ENCODE results near the gene GCLM. TPM values are rescaled to one million over a fixed set of nuclear protein-coding genes. Genes with fewer than 3 reads are reported as not detected.
"Not testable (repeated sequence)": the region's sequence is repeated elsewhere in the genome, so short reads cannot be mapped to it uniquely, and the experiment has no call there.

Gene GCLM
- total and polyA plus RNA-seq, 4 donors, result 6.8 to 16.2 (median 9.9) TPM

- Histone ChIP-seq H3K4me1 (ENCODE audit: control insufficient read depth in 1 of 2, insufficient read depth in 2 of 2, low read length in 2 of 2) (no peaks in the 10 kb centered on the region), H3K27me3 (ENCODE audit: control insufficient read depth in 1 of 2, insufficient read depth in 2 of 2, low read length in 1 of 2) (no peaks in the 10 kb centered on the region), H3K9me3 (ENCODE audit: control insufficient read depth, low read length) (peaks cover 2% of the 10 kb centered on the region), H3K27ac (ENCODE audit: low read depth in 1 of 2, low read length in 2 of 2) (no peak overlapping the region), H3K4me3 (ENCODE audit: low read length in 2 of 2) (no peak overlapping the region), H3K36me3 (ENCODE audit: control insufficient read depth in 1 of 2, insufficient read depth in 2 of 2, low read length in 1 of 2) (no peaks in the 10 kb centered on the region)
- no peak for DNase-seq
- 26 to 41% methylated on average over 1 of the region's 1 CpG for WGBS, 2 donors
- intact Hi-C loops (cut with DNase I), result no loop called here
- ATAC-seq (ENCODE audit: low FRiP score), result no peak
Measured at GRCh38 chr1:93919780-93920179, 10.6 kb upstream of the GCLM start.

- Histone ChIP-seq H3K36me3 (ENCODE audit: control insufficient read depth in 1 of 2, insufficient read depth in 2 of 2, low read length in 1 of 2) (no peaks in the 10 kb centered on the region), H3K4me1 (ENCODE audit: control insufficient read depth in 1 of 2, insufficient read depth in 2 of 2, low read length in 2 of 2) (no peaks in the 10 kb centered on the region), H3K27me3 (ENCODE audit: control insufficient read depth in 1 of 2, insufficient read depth in 2 of 2, low read length in 1 of 2) (no peaks in the 10 kb centered on the region), H3K9me3 (ENCODE audit: control insufficient read depth, low read length) (peaks cover 2% of the 10 kb centered on the region), H3K4me3 (ENCODE audit: low read length in 2 of 2) (no peak overlapping the region), H3K27ac (ENCODE audit: low read depth in 1 of 2, low read length in 2 of 2) (no peak overlapping the region)
- 91 to 92% methylated on average over 10 of the region's 10 CpGs for WGBS, 2 donors
- intact Hi-C loops (cut with DNase I), result no loop called here
- DNase-seq (no peak), ATAC-seq (ENCODE audit: low FRiP score) (no peak)
Measured at GRCh38 chr1:93917302-93917701, 8.1 kb upstream of the GCLM start.

- H3K36me3 ChIP-seq (ENCODE audit: control insufficient read depth in 1 of 2, insufficient read depth in 2 of 2, low read length in 1 of 2); intact Hi-C loops (cut with DNase I); H3K27me3 ChIP-seq (ENCODE audit: control insufficient read depth in 1 of 2, insufficient read depth in 2 of 2, low read length in 1 of 2); H3K4me3 ChIP-seq (ENCODE audit: low read length in 2 of 2); H3K27ac ChIP-seq (ENCODE audit: low read depth in 1 of 2, low read length in 2 of 2); H3K4me1 ChIP-seq (ENCODE audit: control insufficient read depth in 1 of 2, insufficient read depth in 2 of 2, low read length in 2 of 2); H3K9me3 ChIP-seq (ENCODE audit: control insufficient read depth, low read length); ATAC-seq (ENCODE audit: low FRiP score); DNase-seq: not testable (repeated sequence)
- WGBS, 2 donors, result 96% methylated on average over 3 of the region's 3 CpGs
Measured at GRCh38 chr1:93910880-93911279, 1.6 kb upstream of the GCLM start.

GRCh38 chr1:93910305-93910704 is 1.1 kb upstream of the GCLM start:
- peaks cover 0 to 4% of the 10 kb centered on the region in 2 donors for H3K4me1 ChIP-seq (ENCODE audit: control insufficient read depth in 1 of 2, insufficient read depth in 2 of 2, low read length in 2 of 2)
- H3K9me3 ChIP-seq (ENCODE audit: control insufficient read depth, low read length), result no peaks in the 10 kb centered on the region
- H3K36me3 ChIP-seq (ENCODE audit: control insufficient read depth in 1 of 2, insufficient read depth in 2 of 2, low read length in 1 of 2), result no peaks in the 10 kb centered on the region
- intact Hi-C loops (cut with DNase I), result no loop called here
- no peak overlapping the region for H3K4me3 ChIP-seq (ENCODE audit: low read length in 2 of 2)
- 94 to 98% methylated on average over 4 of the region's 4 CpGs for WGBS, 2 donors
- no peak overlapping the region for H3K27ac ChIP-seq (ENCODE audit: low read depth in 1 of 2, low read length in 2 of 2)
- no peaks in the 10 kb centered on the region for H3K27me3 ChIP-seq (ENCODE audit: control insufficient read depth in 1 of 2, insufficient read depth in 2 of 2, low read length in 1 of 2)
- no peak for DNase-seq
- no peak for ATAC-seq (ENCODE audit: low FRiP score)

GRCh38 chr1:93908394-93909145 is 660 bp downstream of the GCLM start:
- intact Hi-C loops (cut with DNase I), result no loop called here
- H3K9me3 ChIP-seq (ENCODE audit: control insufficient read depth, low read length), result no peaks in the 10 kb centered on the region
- no peaks in the 10 kb centered on the region for H3K36me3 ChIP-seq (ENCODE audit: control insufficient read depth in 1 of 2, insufficient read depth in 2 of 2, low read length in 1 of 2)
- peak; percentile 59 to 84 for DNase-seq
- ATAC-seq (ENCODE audit: low FRiP score), result peak; percentile 55
- H3K4me1 ChIP-seq (ENCODE audit: control insufficient read depth in 1 of 2, insufficient read depth in 2 of 2, low read length in 2 of 2), result peaks cover 0 to 6% of the 10 kb centered on the region in 2 donors
- peak overlapping the region; percentile 29 to 63 for H3K27ac ChIP-seq (ENCODE audit: low read depth in 1 of 2, low read length in 2 of 2)
- H3K4me3 ChIP-seq (ENCODE audit: low read length in 2 of 2), result peak overlapping the region; percentile 97
- H3K27me3 ChIP-seq (ENCODE audit: control insufficient read depth in 1 of 2, insufficient read depth in 2 of 2, low read length in 1 of 2), result no peaks in the 10 kb centered on the region
- 0 to 1% methylated on average over 40 to 49 of the region's 49 CpGs for WGBS, 2 donors

GRCh38 chr1:93907718-93908117 is 1.5 kb downstream of the GCLM start:
- intact Hi-C loops (cut with DNase I), result no loop called here
- no peak for DNase-seq

GRCh38 chr1:93906480-93906879 is 2.8 kb downstream of the GCLM start:
- ATAC-seq (ENCODE audit: low FRiP score) (no peak), DNase-seq (no peak)
- no peak overlapping the region for H3K4me3 ChIP-seq (ENCODE audit: low read length in 2 of 2)
- H3K27ac ChIP-seq (ENCODE audit: low read depth in 1 of 2, low read length in 2 of 2), result no peak overlapping the region
- no peaks in the 10 kb centered on the region for H3K36me3 ChIP-seq (ENCODE audit: control insufficient read depth in 1 of 2, insufficient read depth in 2 of 2, low read length in 1 of 2)
- H3K9me3 ChIP-seq (ENCODE audit: control insufficient read depth, low read length), result no peaks in the 10 kb centered on the region
- 93 to 94% methylated on average over 3 of the region's 3 CpGs for WGBS, 2 donors
- intact Hi-C loops (cut with DNase I), result no loop called here
- H3K27me3 ChIP-seq (ENCODE audit: control insufficient read depth in 1 of 2, insufficient read depth in 2 of 2, low read length in 1 of 2), result no peaks in the 10 kb centered on the region
- peaks cover 0 to 6% of the 10 kb centered on the region in 2 donors for H3K4me1 ChIP-seq (ENCODE audit: control insufficient read depth in 1 of 2, insufficient read depth in 2 of 2, low read length in 2 of 2)

More at GRCh38 chr1:93907718-93908117, 1.5 kb downstream of the GCLM start:
- no peaks in the 10 kb centered on the region for H3K9me3 ChIP-seq (ENCODE audit: control insufficient read depth, low read length)
- no peaks in the 10 kb centered on the region for H3K27me3 ChIP-seq (ENCODE audit: control insufficient read depth in 1 of 2, insufficient read depth in 2 of 2, low read length in 1 of 2)
- no peak overlapping the region for H3K27ac ChIP-seq (ENCODE audit: low read depth in 1 of 2, low read length in 2 of 2)
- WGBS, 2 donors, result 42 to 43% methylated on average over 3 of the region's 3 CpGs
- H3K4me3 ChIP-seq (ENCODE audit: low read length in 2 of 2), result no peak overlapping the region
- no peaks in the 10 kb centered on the region for H3K36me3 ChIP-seq (ENCODE audit: control insufficient read depth in 1 of 2, insufficient read depth in 2 of 2, low read length in 1 of 2)
- H3K4me1 ChIP-seq (ENCODE audit: control insufficient read depth in 1 of 2, insufficient read depth in 2 of 2, low read length in 2 of 2), result peaks cover 0 to 6% of the 10 kb centered on the region in 2 donors
- no peak for ATAC-seq (ENCODE audit: low FRiP score)

- Histone ChIP-seq H3K36me3 (ENCODE audit: control insufficient read depth in 1 of 2, insufficient read depth in 2 of 2, low read length in 1 of 2) (no peaks in the 10 kb centered on the region), H3K27me3 (ENCODE audit: control insufficient read depth in 1 of 2, insufficient read depth in 2 of 2, low read length in 1 of 2) (no peaks in the 10 kb centered on the region), H3K9me3 (ENCODE audit: control insufficient read depth, low read length) (no peaks in the 10 kb centered on the region), H3K4me1 (ENCODE audit: control insufficient read depth in 1 of 2, insufficient read depth in 2 of 2, low read length in 2 of 2) (peaks cover 0 to 6% of the 10 kb centered on the region in 2 donors), H3K27ac (ENCODE audit: low read depth in 1 of 2, low read length in 2 of 2) (no peak overlapping the region), H3K4me3 (ENCODE audit: low read length in 2 of 2) (no peak overlapping the region)
- intact Hi-C loops (cut with DNase I), result no loop called here
- no peak for ATAC-seq (ENCODE audit: low FRiP score)
- 94 to 96% methylated on average over 2 of the region's 2 CpGs for WGBS, 2 donors
- DNase-seq, result no peak
Measured at GRCh38 chr1:93905734-93906133, 3.5 kb downstream of the GCLM start.

- ATAC-seq (ENCODE audit: low FRiP score), result no peak
Measured at GRCh38 chr1:93905051-93905450, 4.2 kb downstream of the GCLM start.

More at GRCh38 chr1:93905051-93905450, 4.2 kb downstream of the GCLM start:
- H3K36me3 ChIP-seq (ENCODE audit: control insufficient read depth in 1 of 2, insufficient read depth in 2 of 2, low read length in 1 of 2), result no peaks in the 10 kb centered on the region
- no peak for DNase-seq
- no peaks in the 10 kb centered on the region for H3K9me3 ChIP-seq (ENCODE audit: control insufficient read depth, low read length)
- no peak overlapping the region for H3K4me3 ChIP-seq (ENCODE audit: low read length in 2 of 2)
- intact Hi-C loops (cut with DNase I), result no loop called here
- H3K27me3 ChIP-seq (ENCODE audit: control insufficient read depth in 1 of 2, insufficient read depth in 2 of 2, low read length in 1 of 2), result no peaks in the 10 kb centered on the region
- no peak overlapping the region for H3K27ac ChIP-seq (ENCODE audit: low read depth in 1 of 2, low read length in 2 of 2)
- H3K4me1 ChIP-seq (ENCODE audit: control insufficient read depth in 1 of 2, insufficient read depth in 2 of 2, low read length in 2 of 2), result peaks cover 0 to 6% of the 10 kb centered on the region in 2 donors
- 74 to 88% methylated on average over 1 of the region's 1 CpG for WGBS, 2 donors

Data from aorta (tissue), 5 donors.